ENCODE results near the gene MTLN.
"Not testable (repeated sequence)": the region's sequence is repeated elsewhere in the genome, so short reads cannot be mapped to it uniquely, and the experiment has no call there.

The MTLN gene, protein sequence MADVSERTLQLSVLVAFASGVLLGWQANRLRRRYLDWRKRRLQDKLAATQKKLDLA

DNA sequence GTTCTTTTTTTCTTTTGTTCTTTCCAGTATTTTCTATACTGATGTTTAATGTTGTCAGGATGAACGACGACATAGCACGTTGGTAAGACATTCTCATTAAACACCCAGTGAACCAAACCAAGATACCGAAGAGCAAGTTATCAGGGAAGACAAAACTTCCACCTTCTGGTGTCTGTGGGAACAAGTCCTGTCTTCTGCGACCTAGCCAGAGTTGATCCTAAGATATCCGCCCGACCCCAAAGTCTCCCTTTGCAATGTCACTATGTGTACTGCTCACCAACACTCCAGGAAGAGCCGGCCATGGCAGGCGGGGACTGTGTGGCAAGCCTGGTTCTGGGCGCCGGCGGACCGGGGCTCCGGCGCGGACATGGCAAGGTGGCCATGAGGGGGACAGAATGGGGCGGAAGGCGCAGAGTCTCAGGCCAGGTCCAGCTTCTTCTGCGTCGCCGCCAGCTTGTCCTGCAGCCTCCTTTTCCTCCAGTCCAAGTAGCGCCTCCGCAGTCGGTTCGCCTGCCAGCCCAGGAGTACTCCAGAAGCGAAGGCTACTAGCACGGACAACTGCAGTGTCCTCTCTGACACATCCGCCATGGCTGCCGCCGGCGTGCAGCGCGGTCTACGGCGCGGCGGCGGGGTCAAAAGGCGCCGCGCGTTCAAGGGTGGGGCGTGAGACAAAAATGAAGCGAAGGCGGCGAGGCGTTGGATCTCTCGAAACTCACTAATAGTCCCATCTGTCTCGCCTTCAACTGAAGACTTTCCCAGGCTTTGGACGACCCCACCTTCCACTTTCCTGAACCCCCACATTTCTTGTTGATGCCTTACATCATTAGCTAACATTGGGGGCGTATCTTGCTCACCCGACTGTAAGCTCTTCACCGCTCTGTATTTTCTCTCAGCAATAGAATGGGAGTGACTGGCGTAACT is at the start of gene MTLN:
Gene MTLN (minus strand): TSS at position 610 of the 921 bp plus-strand sequence. CDS start 22 bp downstream, at position 588.
- peak in 52 of 56 donors; percentile 8 to 81 (median 64) for DNase-seq

DNA sequence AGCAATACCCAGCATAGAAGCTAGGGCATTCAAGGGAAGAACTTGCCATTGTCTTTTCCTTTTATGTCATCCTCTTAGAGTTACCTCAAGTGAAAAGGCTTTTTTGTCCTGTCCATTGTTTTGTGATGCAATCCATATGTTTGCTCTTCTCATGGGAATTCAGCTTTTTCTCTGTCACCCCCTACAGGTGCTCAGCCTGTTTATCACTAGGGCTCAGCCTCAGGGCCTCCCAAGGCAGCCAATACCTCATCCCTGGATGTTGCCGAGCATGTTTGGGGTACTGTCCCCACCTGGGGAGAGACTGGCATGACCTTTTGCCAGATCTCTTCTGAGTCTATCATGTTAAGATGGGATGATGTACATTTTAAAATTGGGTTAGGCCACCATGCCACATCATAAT is 49.6 kb upstream of the MTLN start:
- DNase-seq: not testable (repeated sequence)

DNA sequence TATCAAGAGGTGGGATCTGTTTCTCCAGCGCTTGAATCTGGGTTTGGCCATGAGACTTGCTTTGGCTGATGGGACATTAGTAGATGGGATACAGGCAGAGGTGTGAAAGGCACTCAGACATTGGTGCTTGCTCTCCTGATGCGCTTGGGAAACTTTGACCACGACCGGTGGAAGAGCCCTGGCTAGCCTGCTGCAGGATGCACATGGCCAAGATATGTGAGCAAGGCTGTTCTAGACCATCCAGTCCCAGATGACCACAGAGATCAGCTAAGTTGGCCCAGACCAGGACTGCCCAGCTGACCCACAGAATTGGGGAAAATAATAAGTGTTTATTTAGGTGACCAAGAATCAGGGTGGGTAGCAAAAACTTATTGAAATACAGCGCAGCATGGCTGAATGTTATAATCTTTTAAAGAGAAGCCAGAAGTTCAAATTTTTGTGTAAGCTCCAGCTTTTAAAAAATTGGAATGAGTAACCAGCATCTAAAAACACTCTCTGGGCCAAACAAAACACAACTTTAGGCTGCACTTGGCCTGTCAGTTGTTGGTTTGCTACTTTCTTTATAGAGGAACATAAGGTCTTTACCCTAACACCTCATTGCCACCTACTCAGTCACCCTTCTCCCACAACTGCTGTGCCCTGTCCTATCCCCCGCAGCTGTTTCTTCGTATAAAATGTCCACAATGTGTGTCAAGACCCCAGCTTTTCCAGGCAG is 35.9 kb upstream of the MTLN start:
- DNase-seq: not testable (repeated sequence)

DNA sequence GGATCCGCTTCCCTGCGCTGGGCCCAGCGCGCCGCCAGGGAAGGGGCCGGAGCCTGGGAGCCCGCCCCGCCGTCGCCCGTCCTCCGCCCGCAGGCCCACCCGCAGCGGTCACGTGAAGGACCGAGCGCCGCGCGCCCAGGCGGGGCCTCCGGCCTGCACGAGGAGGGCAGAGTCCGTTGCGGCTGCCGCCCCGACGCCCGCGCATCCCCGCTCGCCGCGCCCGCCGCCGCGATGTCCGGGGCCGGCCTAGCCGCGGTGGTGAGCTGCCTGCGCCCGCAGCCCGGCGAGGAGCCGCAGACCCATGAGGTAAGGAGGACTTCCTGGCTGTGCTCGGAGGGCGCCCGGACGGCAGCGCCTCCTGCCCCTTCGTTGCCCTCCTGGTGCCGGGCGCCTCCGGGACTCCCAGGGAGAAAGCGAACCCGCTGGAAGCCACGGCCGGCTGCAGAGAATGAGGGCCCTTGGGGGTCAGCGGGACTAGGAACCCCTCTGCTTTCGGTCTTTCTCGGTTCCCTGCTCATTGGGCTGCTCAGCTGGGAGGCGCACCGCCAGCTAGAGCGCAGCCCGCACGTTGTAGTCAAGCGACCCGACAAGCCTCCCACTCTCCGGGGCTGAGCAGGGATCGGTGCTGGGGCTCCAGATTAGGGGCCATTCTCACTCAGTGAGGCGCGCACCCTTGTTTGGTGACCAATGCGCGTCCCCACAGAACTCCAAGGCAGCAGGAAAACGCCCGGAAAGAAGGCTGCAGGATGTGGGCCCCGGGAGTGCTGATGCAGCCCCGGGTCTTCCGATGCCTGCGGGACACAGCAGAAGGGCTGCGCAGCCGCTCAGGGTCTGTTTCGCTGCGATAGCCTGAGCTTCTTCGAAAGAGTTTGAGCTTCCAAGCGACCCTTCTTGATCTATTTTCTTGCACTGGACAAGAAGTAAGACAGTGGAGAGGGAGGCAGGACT is 33.4 kb upstream of the MTLN start:
- not testable (repeated sequence) for DNase-seq

DNA sequence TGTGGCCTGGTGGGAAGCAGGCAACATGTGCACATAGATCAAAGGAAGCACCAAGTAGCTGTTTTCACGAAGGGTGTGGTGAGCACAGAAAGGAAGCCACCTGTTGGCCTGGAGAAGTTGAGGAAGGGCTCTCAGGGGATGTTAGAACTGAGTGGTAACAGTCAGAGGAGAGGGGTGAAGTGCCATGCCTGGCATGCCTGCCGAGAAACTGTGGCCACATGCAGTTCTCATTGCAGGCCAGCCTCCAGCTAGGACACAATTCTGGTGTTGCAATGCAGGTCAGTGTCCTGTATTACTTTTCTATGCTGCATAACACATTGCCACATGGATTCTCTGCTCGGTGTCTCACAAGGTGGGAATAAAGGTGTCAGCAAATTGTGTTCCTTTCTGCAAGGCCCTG is 30.9 kb upstream of the MTLN start:
- DNase-seq: not testable (repeated sequence)

DNA sequence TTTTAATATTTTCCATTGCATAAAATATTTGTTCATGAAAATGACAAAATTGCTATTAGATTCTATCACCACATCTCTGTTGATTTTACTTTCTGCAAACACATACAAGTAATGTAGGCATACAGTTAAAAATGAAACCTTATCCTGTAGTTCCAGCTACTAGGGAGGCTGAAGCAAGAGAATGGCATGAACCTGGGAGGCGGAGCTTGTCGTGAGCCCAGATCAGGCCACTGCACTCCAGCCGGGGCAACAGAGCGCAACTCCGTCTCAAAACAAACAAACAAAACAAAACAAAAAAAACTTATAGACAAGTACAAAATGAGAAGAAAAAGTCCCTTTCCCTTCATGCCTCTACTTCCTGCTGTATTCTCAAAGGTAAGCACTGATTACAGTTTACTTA is 22.2 kb upstream of the MTLN start:
- DNase-seq: not testable (repeated sequence)

DNA sequence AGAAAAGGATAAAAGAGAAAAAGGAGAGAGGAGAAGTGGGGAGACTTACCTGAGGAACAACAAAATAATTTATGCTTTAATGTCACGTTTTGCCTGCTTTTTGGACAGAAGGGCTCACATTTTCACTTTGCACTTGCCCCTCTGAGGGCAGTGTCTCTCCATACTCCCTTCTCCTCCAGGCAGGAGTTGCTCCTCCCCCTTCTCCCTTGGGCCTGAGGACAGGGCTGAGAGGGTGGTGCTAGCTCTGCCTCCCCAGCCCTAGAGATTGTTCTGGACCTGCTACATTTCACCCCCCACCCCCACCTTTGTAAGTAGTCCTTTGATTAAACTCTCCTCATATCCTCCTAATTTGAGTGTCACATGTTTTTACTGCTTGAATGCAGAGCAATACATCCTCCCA is 17.5 kb upstream of the MTLN start:
- DNase-seq: not testable (repeated sequence)

DNA sequence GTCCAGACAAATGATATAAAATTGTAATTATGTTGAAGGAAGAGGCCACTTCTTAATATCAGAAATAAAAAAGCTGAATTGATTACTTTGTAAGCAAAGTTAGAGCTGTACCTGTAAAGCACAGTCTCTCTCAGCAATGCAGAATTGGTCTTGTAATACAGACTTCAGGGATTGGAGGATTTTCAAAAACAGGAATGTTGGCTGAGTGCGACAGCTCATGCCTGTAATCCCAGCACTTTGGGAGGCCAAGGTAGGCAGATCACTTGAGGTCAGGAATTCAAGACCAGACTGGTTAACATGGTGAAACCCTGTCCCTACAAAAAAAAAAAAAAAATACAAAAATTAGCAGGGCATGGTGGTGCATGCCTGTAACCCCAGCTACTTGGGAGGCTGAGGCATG is 10.3 kb upstream of the MTLN start:
- DNase-seq: not testable (repeated sequence)

DNA sequence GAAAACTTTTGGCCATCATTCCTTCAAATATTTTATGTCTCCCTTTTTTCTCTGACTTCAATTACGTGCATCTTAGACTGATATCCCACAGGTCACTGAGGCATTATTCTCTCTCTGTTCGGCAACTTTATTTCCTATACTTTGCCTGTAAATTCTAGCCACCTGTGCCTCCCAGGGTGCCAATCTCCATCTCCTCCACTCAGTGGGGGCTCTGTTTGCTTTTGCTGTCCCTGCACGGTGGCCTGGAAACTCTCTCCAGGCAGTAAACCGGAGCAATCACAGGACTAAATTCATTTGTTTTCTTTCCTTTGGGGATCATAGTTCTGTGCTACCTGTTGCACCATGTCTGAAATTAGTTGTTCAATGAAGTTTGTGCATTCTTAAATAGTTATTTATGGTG is 9.6 kb upstream of the MTLN start:
- DNase-seq: no peak

DNA sequence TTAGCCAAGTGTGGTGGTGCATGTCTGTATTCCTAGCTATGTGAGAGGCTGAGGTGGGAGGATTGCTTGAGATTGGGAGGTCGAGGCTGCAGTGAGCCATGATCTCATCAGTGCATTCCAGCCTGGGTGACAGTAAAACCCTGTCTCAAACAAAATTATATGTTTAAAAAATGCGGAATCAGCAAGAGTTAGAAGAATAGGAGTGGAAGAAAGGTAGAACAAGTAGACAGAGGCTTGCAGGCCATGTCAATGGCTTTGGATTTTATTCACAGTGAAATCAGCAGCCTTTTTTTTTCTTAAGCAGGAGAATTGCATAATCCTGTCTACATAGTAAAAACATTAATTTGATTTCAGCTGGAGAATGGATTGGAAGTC is 7.8 kb upstream of the MTLN start:
- DNase-seq: no peak

DNA sequence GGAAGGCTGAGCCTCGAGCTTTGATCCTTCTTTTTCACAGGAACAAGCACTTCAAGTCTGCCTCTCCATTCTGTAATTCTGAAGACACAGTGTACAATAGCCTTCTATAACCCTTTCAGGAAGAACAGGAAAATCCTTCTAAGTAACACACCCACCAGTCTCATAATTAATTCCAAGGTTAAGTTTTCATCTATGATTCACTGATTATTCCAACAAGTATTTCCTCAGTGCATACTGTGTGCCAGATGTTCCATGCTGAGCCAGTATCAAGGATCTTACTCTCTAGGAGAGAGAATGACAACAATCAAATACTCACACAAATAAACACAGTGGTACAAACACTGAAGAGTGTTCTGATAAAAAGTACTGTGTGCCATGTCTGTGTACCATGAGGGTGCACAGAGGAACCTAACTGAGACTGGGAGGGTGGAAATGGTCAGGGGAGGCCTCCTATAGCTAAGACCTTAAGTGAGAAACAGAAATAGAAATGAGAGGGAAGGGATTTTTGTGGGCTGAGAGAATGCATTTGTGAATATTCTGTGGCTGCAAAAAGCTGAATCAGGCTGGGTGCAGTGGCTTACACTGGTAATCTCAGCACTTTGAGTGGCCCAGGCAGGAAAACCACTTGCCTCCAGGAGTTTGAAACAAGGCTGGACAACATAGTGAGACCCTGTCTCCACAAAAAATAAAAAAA is 7.3 kb upstream of the MTLN start:
- DNase-seq: no peak

DNA sequence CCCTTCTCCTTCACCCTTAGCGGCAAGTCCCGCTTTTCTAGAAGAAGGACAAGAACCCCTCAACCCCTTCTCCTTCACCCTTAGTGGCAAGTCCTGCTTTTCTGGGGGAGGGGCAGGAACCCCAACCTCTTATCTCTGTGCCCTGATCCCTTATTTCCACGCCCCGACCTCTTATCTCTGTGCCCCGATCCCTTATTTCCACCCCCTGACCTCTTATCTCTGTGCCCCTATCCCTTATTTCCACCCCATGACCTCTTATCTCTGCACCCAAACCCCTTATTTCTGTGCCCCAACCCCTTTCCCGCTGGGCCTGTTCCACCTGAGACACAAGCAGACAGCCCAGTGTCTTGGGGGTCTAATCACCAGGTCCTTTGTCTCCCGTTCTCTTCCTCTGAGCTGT is 6.5 kb upstream of the MTLN start:
- not testable (repeated sequence) for DNase-seq

DNA sequence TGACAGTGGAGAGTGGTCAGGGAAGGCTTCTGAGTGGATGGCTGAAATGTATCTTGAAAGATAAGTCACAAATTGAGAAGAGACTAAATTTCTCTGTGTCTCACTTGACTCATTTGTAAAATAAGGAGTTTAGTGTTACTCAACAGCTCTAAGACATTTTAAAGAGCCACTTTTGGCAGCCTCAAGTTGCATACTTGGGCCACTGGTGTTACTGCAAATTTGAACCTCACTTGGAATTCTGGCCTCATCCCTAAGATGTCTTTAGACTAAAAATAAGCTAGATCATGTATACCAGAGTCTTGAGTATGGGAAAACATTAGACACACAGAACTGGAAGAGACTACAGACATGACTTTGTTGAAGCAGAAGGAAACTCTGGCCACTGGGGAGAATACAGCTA is 4.5 kb upstream of the MTLN start:
- DNase-seq: no peak

DNA sequence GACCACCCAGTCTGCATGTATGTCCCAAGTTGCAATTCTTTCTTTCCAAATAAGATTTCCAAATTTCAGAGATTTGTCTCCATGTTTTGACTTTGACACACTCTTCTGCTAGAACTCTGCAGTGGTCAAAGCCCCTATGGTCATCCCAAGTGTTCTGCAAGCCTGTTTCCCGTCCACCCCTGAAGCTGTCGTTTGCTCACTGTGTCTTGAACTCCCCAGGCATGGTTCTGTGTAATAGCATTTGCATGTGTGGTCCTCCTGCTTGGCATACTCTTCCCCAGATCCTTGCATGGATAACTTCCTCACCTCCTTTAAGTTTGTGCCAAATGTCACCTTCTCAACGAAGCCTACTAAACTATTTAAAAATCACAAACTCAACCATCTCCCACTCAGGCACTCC is 3.9 kb upstream of the MTLN start:
- DNase-seq: no peak

DNA sequence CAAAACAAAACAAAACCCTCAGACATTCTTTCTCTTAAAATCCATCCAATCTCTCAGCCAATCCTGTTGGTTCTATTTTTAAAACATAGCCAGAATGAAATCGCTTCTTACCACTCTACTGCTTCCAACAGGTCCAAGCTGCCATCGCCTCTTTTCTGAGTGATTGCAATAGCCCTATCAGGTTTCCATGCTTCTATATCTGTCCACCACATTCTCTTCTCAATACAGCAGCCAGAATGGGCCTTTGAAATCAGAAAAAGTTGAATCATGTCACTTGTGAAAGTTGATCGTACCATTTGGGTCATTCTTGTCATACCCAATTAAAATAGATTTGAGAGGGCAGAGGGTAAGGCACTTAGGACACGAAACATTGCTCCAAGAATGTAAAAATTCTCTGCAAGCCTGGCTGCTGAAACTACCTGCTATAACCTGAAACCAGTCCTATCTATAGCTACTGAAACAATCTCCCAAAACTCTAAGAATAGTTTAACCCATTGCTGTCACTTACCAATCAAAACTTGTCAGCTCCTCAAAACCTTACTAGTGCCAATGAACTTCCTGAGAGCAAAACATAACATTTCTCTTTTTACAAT is 3.3 kb upstream of the MTLN start:
- DNase-seq: no peak

DNA sequence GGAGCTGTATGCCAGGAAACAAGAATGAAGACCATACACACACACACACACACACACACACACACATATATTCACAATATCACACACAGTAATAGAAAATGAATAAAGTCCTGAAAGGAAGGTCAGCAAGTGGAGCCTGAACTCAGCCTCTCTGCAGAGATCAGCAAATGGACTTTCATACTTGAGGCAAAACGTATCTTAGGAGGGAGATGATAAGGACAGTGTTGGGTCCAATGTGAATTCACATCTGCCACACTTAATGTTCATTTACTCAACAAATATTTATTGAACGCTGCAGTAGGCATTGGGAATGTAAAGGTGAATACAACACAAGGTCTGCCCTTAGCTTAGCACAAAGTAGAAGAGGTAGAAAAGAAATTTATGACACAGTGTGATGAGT is 2.7 kb upstream of the MTLN start:
- no peak for DNase-seq

DNA sequence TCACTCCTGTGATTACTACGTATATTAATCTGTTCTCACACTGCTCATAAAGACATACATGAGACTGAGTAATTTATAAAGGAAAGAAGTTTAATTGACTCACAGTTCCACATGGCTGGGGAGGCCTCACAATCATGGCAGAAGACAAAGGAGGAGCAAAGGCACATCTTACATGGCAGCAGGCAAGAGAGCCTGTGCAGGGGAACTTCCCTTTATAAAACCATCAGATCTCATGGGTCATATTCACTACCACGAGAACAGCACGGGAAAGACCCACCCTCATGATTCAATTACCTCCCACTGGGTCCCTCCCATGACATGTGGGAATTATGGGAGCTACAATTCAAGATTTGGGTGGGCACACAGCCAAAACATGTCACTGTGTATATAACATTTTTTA is 1.2 kb upstream of the MTLN start:
- not testable (repeated sequence) for DNase-seq

DNA sequence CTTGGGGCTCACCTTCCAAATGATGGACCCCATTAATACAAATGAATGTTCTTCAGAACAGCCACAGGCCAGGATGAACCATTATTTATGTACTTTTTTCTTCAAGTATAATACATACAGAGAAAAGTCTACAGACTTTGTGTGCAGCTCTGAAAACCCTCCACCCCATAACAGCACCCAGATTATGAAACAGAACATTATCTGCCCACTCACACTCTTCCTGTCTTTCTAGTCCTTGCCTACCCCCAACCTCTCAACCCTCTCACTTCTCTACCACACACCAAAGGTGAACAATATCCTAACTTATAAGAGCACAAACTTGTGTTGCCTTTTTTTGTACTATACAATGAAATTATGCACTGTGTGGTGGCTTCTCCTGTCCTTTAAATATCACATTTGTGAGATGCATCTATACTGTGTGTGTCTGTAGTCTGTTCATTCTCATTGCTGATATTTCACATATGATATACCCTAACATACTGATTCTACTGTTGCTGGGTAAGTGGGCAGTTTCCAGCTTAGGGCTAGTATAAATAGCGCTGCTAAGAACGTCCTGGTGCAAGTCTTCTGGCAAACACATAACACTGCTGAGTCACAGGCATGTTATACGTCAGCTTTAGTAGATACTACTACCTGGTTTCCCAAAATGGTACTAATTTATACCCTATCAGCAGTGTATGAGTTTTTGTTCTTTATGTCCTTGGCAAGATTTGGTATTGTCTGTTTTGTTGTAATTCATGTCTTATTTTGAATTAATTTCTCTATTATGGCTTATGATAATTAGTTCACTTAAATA is 6.5 kb downstream of the MTLN start:
- no peak for DNase-seq

Data from nucleus accumbens (tissue), 56 donors.